SK-N-SH (cell line): Measurements from ENCODE around the gene TLE5. TPM values are rescaled to one million over a fixed set of nuclear protein-coding genes. Genes with fewer than 3 reads are reported as not detected.

ENCODE experiments used
- CTCF ChIA-PET: fragments of 300-600, 350-600 bp; formaldehyde crosslinking; extraction: SDS; loops from one replicate; lab custom pipeline; 2021; lab: Yijun Ruan, JAX
- POLR2A ChIA-PET: fragments of 350-600 bp; sonication (Branson Sonifier 250); formaldehyde crosslinking; extraction: SDS; loops from one replicate; lab custom pipeline; 2020; ENCODE audit warnings: antibody characterized with exemption, inconsistent platforms; lab: Yijun Ruan, JAX
- DNase-seq: peaks from one replicate; pipeline ENCODE4 v3.0.0; 2012
- H2AFZ ChIP-seq: fragments of 200-600 bp; sonication (generic); 2 replicates; pipeline ENCODE4 v1.8.1; 2016; ENCODE audit warnings: antibody characterized with exemption, mild to moderate bottlenecking, low read depth
- H3F3A ChIP-seq: fragments of 200-600 bp; sonication (generic); replicated peaks from 2 replicates; pipeline ENCODE3; 2016; ENCODE audit warnings: antibody characterized with exemption, mild to moderate bottlenecking; ENCODE audit not compliant: insufficient read depth
- H3K27ac ChIP-seq, 2 experiments: fragments of 200-500 bp in 1 of 2; fragments of 200-600 bp in 1 of 2; sonication (Bioruptor generic) in 1 of 2; sonication (generic), shearing (Covaris generic) in 1 of 2; 2 replicates each; pipeline versions ENCODE4 v1.5.1 to v1.6.1; 2014 to 2016; ENCODE audit warnings: low read depth in 2 of 2, inconsistent platforms in 1 of 2, low read length in 1 of 2, mild to moderate bottlenecking in 1 of 2, mixed read lengths in 1 of 2
- H3K27me3 ChIP-seq: fragments of 200-600 bp; sonication (generic), shearing (Covaris generic); 2 replicates; pipeline ENCODE4 v1.6.1; 2016; ENCODE audit warnings: mixed run types; ENCODE audit not compliant: insufficient read depth
- H3K36me3 ChIP-seq, 2 experiments: fragments of 200-500 bp in 1 of 2; fragments of 200-600 bp in 1 of 2; sonication (Bioruptor generic) in 1 of 2; sonication (generic) in 1 of 2; replicated peaks in 1 of 2; 2 replicates each; pipeline versions ENCODE3 to v1.5.1; 2014 to 2016; ENCODE audit warnings: low read length in 1 of 2, mild to moderate bottlenecking in 1 of 2; ENCODE audit not compliant: insufficient read depth in 2 of 2, control insufficient read depth in 1 of 2
- H3K4me1 ChIP-seq, 2 experiments: fragments of 200-500 bp in 1 of 2; fragments of 200-600 bp in 1 of 2; sonication (Bioruptor generic) in 1 of 2; sonication (generic), shearing (Covaris generic) in 1 of 2; 2 replicates each; pipeline versions ENCODE4 v1.5.1 to v1.6.1; 2014 to 2016; ENCODE audit warnings: low read depth in 1 of 2, low read length in 1 of 2, mixed run types in 1 of 2; ENCODE audit not compliant: insufficient read depth in 2 of 2, control insufficient read depth in 1 of 2
- H3K4me2 ChIP-seq: fragments of 200-600 bp; sonication (generic), shearing (Covaris generic); 2 replicates; pipeline ENCODE4 v1.6.1; 2017; ENCODE audit warnings: mixed run types
- H3K4me3 ChIP-seq, 2 experiments: fragments of 200-500 bp in 1 of 2; fragments of 200-600 bp in 1 of 2; sonication (Bioruptor generic) in 1 of 2; sonication (generic), shearing (Covaris generic) in 1 of 2; 2 replicates each; pipeline versions ENCODE4 v1.5.1 to v1.8.1; 2014 to 2016; ENCODE audit warnings: low read depth in 2 of 2, inconsistent platforms in 1 of 2, low read length in 1 of 2, mild to moderate bottlenecking in 1 of 2, mixed read lengths in 1 of 2, moderate library complexity in 1 of 2
- H3K79me2 ChIP-seq: fragments of 200-600 bp; sonication (generic); 2 replicates; pipeline ENCODE4 v1.8.1; 2017; ENCODE audit warnings: mild to moderate bottlenecking; ENCODE audit not compliant: insufficient read depth
- H3K9ac ChIP-seq: fragments of 200-600 bp; sonication (generic); 2 replicates; pipeline ENCODE4 v1.6.1; 2017; ENCODE audit warnings: mixed run types
- H3K9me2 ChIP-seq: fragments of 200-600 bp; sonication (generic); 2 replicates; pipeline ENCODE4 v1.6.1; 2017; ENCODE audit warnings: mixed run types
- H3K9me3 ChIP-seq: fragments of 200-600 bp; sonication (generic); 2 replicates; pipeline ENCODE4 v1.6.1; 2017; ENCODE audit warnings: mixed run types, mild to moderate bottlenecking, moderate library complexity
- H4K20me1 ChIP-seq: fragments of 200-600 bp; sonication (generic); 2 replicates; pipeline ENCODE4 v1.6.1; 2017; ENCODE audit warnings: mild to moderate bottlenecking, mixed run types; ENCODE audit not compliant: insufficient read depth
- CTCF ChIP-seq: fragments of 200-600 bp; sonication (generic); IDR thresholded peaks from 2 replicates; pipeline ENCODE4 v1.6.1; 2017; ENCODE audit warnings: antibody characterized with exemption, mild to moderate bottlenecking, moderate library complexity
- ELF1 ChIP-seq: IDR thresholded peaks from 2 replicates; pipeline ENCODE4 v1.4.0; 2012
- EP300 ChIP-seq, 2 experiments: IDR thresholded peaks; 2 replicates each; pipeline versions ENCODE4 v1.4.0 to v1.6.1; 2012; ENCODE audit warnings: borderline replicate concordance in 1 of 2, low read depth in 1 of 2, low read length in 1 of 2
- EZH2phosphoT487 ChIP-seq: fragments of 200-600 bp; sonication (generic); IDR thresholded peaks from 2 replicates; pipeline ENCODE4 v1.6.1; 2017; ENCODE audit warnings: low read depth, mixed run types, mild to moderate bottlenecking, antibody characterized with exemption, moderate library complexity, borderline replicate concordance
- FOSL2 ChIP-seq: IDR thresholded peaks from 2 replicates; pipeline ENCODE4 v1.4.0; 2012; ENCODE audit warnings: low read depth, mild to moderate bottlenecking, moderate library complexity, borderline replicate concordance
- FOXJ3 ChIP-seq: sonication (generic); formaldehyde crosslinking; IDR thresholded peaks from 2 replicates; pipeline ENCODE4 v1.5.1; 2020; ENCODE audit warnings: mild to moderate bottlenecking, missing genetic modification reagents
- FOXM1 ChIP-seq: IDR thresholded peaks from 2 replicates; pipeline ENCODE4 v1.4.0; 2012; ENCODE audit warnings: low read depth, mild to moderate bottlenecking
- GABPA ChIP-seq: IDR thresholded peaks from 2 replicates; pipeline ENCODE4 v1.4.0; 2012; ENCODE audit warnings: low read depth, mild to moderate bottlenecking
- MXI1 ChIP-seq: IDR thresholded peaks from 2 replicates; pipeline ENCODE4 v1.6.1; 2012; ENCODE audit warnings: mild to moderate bottlenecking, low read depth, low read length, improper control_type of control experiment
- NRF1 ChIP-seq: IDR thresholded peaks from 2 replicates; pipeline ENCODE4 v1.6.1; 2012; ENCODE audit warnings: low read depth, mild to moderate bottlenecking, low read length
- POLR2AphosphoS5 ChIP-seq: IDR thresholded peaks from 2 replicates; pipeline ENCODE4 v1.6.1; 2012; ENCODE audit warnings: low read depth, low read length
- RAD21 ChIP-seq: IDR thresholded peaks from 2 replicates; pipeline ENCODE4 v1.6.1; 2012; ENCODE audit warnings: mild to moderate bottlenecking, low read length
- RCOR1 ChIP-seq: fragments of 150-350 bp; IDR thresholded peaks from 2 replicates; pipeline ENCODE4 v1.6.1; 2017; ENCODE audit warnings: antibody characterized with exemption, low read length
- RFX5 ChIP-seq: IDR thresholded peaks from 2 replicates; pipeline ENCODE4 v1.6.1; 2012; ENCODE audit warnings: mild to moderate bottlenecking, improper control_type of control experiment, low read length
- SIN3A ChIP-seq: IDR thresholded peaks from 2 replicates; pipeline ENCODE4 v1.6.1; 2012; ENCODE audit warnings: low read depth, mild to moderate bottlenecking, low read length, moderate library complexity, borderline replicate concordance
- TAF1 ChIP-seq: IDR thresholded peaks from 2 replicates; pipeline ENCODE4 v1.6.1; 2012; ENCODE audit warnings: low read depth, mild to moderate bottlenecking, low read length, moderate library complexity, borderline replicate concordance
- TEAD4 ChIP-seq: IDR thresholded peaks from 2 replicates; pipeline ENCODE4 v1.4.0; 2012; ENCODE audit warnings: mild to moderate bottlenecking, borderline replicate concordance; ENCODE audit not compliant: insufficient read depth
- USF1 ChIP-seq: IDR thresholded peaks from 2 replicates; pipeline ENCODE4 v1.4.0; 2012; ENCODE audit warnings: low read depth, borderline replicate concordance
- YY1 ChIP-seq: IDR thresholded peaks from 2 replicates; pipeline ENCODE4 v1.4.0; 2012; ENCODE audit warnings: low read depth, mild to moderate bottlenecking
- WGBS: methylation state at CpG from one replicate; pipeline ENCODE4 v1.1.6; 2017; ENCODE audit warnings: low lambda C conversion rate; 5-methylcytosine and 5-hydroxymethylcytosine counted together
- polyA plus RNA-seq, 3 experiments: library from polyadenylated mRNA; depleted of rRNA; stranded (reverse); fragments of >200 nt; gene quantifications; 2 replicates each; pipeline ENCODE4 v1.2.3, GENCODE V29; 2012
- TF ChIP-seq, protein P1 (sequence below): fragments of 150-350 bp; IDR thresholded peaks from 2 replicates; pipeline ENCODE4 v1.6.1; 2016; ENCODE audit warnings: mild to moderate bottlenecking, low read depth, low read length
- TF ChIP-seq, protein P2 (sequence below): fragments of 150-350 bp; IDR thresholded peaks from 2 replicates; pipeline ENCODE4 v1.6.1; 2017; ENCODE audit warnings: antibody characterized with exemption, low read length, low read depth, borderline replicate concordance
- TF ChIP-seq, protein P3 (sequence below): IDR thresholded peaks from 2 replicates; pipeline ENCODE4 v1.4.0; 2012; ENCODE audit warnings: low read depth

TLE5 gene
- polyA plus RNA-seq, 1 of the 3 experiments (the other 2 are of a cell fraction) = 519 TPM

DNA sequence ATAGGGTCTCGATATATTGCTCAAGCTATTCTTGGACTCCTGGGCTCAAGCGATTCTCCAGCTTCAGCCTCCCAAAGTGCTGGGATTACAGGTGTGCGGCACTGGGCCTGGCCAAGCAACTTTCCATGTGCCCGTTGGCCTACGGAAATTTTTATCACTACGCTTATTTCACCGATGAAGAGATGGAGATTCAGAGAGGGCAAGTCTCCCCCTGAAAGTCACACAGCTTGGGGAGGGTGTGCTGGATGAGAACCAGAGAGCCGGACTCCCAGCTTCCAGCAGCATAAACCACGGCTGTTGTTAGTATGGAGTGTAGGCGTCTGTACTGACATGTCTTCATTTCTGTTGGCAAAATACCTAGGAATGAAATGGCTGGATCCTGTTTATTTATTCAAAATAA, 20.0 kb upstream of the TLE5 start:
- ChIA-PET CTCF (interaction anchor here (0.8 to 3.6 kb wide), 5 partner anchors 21 to 126 kb away, joined by 3 to 19 read pairs (median 7); no protein-coding TSS in a partner anchor), POLR2A (no interaction called here)
- H3K79me2 ChIP-seq = no peaks in the 10 kb centered on the region

GRCh38 chr19:3080286-3080685, 18.0 kb upstream of the TLE5 start:
- no peak overlapping the region for H3K27ac ChIP-seq
- no peaks in the 10 kb centered on the region for H3F3A ChIP-seq
- H4K20me1 ChIP-seq = no peaks in the 10 kb centered on the region
- H3K4me2 ChIP-seq = no peak overlapping the region
- no peaks in the 10 kb centered on the region for H3K36me3 ChIP-seq
- H3K4me3 ChIP-seq = no peak overlapping the region
- no peaks in the 10 kb centered on the region for H3K79me2 ChIP-seq
- peak; percentile 27 for DNase-seq
- ChIA-PET POLR2A (no interaction called here), CTCF (interaction anchor here (0.7 to 3.6 kb wide), 9 partner anchors 12 to 129 kb away, joined by 3 to 19 read pairs (median 3); no protein-coding TSS in a partner anchor)
- H3K9ac ChIP-seq = no peak overlapping the region
- H2AFZ ChIP-seq = no peak overlapping the region
- peaks cover 0 to 3% of the 10 kb centered on the region in 2 experiments; a peak in 1 of 4 replicates for H3K4me1 ChIP-seq
- no peaks in the 10 kb centered on the region for H3K9me2 ChIP-seq
- no peaks in the 10 kb centered on the region for H3K9me3 ChIP-seq
- 45% methylated on average over 12 of the region's 12 CpGs for WGBS
- H3K27me3 ChIP-seq = no peaks in the 10 kb centered on the region
- TF ChIP-seq CTCF (no peak), GABPA (no peak), RCOR1 (no peak), FOSL2 (no peak)
- TF ChIP-seq, protein P1, sequence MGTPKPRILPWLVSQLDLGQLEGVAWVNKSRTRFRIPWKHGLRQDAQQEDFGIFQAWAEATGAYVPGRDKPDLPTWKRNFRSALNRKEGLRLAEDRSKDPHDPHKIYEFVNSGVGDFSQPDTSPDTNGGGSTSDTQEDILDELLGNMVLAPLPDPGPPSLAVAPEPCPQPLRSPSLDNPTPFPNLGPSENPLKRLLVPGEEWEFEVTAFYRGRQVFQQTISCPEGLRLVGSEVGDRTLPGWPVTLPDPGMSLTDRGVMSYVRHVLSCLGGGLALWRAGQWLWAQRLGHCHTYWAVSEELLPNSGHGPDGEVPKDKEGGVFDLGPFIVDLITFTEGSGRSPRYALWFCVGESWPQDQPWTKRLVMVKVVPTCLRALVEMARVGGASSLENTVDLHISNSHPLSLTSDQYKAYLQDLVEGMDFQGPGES = no peak
- TF ChIP-seq, protein P2, sequence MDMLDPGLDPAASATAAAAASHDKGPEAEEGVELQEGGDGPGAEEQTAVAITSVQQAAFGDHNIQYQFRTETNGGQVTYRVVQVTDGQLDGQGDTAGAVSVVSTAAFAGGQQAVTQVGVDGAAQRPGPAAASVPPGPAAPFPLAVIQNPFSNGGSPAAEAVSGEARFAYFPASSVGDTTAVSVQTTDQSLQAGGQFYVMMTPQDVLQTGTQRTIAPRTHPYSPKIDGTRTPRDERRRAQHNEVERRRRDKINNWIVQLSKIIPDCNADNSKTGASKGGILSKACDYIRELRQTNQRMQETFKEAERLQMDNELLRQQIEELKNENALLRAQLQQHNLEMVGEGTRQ = no peak

More for the DNA sequence above, 20.0 kb upstream of the TLE5 start:
- Histone ChIP-seq H3K4me3 (no peak overlapping the region), H3K4me2 (no peak overlapping the region), H3K9me3 (no peaks in the 10 kb centered on the region), H3K27me3 (no peaks in the 10 kb centered on the region), H2AFZ (no peak overlapping the region), H3K9me2 (no peaks in the 10 kb centered on the region), H3K4me1 (no peaks in the 10 kb centered on the region), H3K36me3 (no peaks in the 10 kb centered on the region), H3F3A (no peaks in the 10 kb centered on the region), H4K20me1 (no peaks in the 10 kb centered on the region), H3K27ac (no peak overlapping the region), H3K9ac (no peak overlapping the region)
- TF ChIP-seq FOXM1 (no peak), MXI1 (no peak), YY1 (no peak), NRF1 (no peak), RFX5 (no peak), EZH2phosphoT487 (no peak), TAF1 (no peak), FOSL2 (no peak), SIN3A (no peak), ELF1 (no peak), TEAD4 (no peak), POLR2AphosphoS5 (no peak), FOXJ3 (no peak), EP300 (IDR thresholded peaks at IDR 0.05; ENCODE audit: borderline replicate concordance in 1 of 2, low read depth in 1 of 2, low read length in 1 of 2) (no peak), USF1 (no peak), RAD21 (no peak)
- TF ChIP-seq, protein P2 = no peak
- TF ChIP-seq, protein P3, sequence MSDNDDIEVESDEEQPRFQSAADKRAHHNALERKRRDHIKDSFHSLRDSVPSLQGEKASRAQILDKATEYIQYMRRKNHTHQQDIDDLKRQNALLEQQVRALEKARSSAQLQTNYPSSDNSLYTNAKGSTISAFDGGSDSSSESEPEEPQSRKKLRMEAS = no peak
- DNase-seq = peak; percentile 2
- WGBS = 88% methylated on average over 10 of the region's 10 CpGs
